ENCODE data around the gene FEM1A.
"Not testable (repeated sequence)": the region's sequence is repeated elsewhere in the genome, so short reads cannot be mapped to it uniquely, and the experiment has no call there.

The FEM1A gene

DNA sequence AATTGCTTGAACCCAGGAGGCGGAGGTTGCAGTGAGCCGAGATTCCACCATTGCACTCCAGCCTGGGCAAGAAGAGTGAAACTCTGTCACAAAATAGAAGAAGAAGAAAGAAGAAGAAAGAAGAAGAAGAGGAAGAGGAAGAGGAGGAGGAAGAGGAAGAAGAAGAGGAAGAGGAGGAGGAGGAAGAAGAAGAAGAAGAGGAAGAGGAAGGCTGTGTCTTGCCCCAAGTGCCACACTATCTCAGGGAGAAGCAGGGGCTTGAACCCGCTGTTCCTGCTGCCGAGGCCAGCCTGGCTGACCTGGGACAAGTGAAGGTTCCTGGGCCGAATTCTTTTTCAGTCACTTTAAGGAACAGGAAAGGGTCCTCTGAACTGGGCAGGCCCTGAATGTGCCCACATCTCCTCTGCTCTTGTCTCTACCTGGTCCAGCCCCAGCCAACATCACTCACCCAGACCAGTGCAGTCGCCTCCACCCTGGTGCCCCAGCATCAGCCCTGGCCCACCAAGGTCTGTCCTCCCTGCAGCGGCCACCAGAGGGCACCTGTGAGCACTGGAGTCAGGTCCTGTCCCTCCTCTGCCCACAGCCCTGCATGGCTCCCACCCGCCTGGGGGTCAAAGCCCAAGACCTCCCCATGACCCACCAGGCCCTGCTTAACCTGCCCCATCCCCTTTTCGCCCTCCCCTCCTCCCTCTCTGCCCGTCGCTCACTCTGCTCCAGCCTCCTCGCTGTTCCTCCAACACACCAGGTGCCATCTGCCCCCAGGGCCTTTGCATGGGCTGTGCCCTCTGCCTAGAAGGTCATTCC, 20.0 kb downstream of the FEM1A start:
- peak; percentile 66 to 97 (median 95) for DNase-seq (ENCODE audit: low read depth in 2 of 3, low spot score in 2 of 3)

- DNase-seq (ENCODE audit: low read depth in 2 of 3, low spot score in 2 of 3): no peak
These were observed 23.3 kb downstream of the FEM1A start for GRCh38 chr19:4814625-4815425.

GRCh38 chr19:4815426-4816201, 24.1 kb downstream of the FEM1A start:
- peak in 2 of 3 experiments; percentile 56 to 58 for DNase-seq (ENCODE audit: low read depth in 2 of 3, low spot score in 2 of 3)

DNA sequence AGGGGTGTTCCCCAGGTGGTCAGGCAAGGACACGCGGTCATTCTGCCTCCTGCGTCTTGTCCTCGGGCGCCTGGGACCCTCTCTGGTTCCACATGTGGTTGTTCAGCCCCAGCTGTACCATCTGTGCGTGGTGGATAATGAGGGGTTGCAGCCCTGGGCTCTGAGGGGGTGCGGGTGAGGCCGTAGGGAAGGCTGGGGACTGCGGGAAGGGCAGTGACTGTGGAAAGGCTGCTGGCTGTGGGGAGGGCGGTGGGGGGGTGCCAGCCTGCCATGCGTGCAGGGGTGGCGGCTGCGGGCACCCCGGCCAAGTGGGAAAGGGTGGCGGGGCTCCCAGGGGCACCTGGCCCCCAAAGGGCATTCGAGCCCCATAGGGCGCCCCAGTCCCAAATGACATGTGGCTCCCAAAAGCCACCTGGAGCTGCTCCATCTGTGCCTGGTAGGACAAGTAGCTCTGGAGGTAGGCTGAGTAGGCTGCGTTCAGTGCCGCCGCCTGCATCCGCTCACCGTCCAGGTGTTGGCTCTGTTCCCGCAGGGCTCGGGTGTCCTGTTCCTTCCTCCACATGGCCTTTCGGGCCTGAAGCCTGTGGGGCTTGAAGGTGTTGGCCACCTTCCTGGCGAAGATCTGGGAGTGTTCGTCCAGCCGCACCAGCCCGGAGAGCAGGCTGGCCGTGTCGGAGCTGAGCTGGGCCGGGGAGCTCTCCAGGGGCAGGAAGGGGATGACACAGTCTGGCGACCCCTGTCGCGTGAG, 24.8 kb downstream of the FEM1A start:
- no peak for DNase-seq (ENCODE audit: low read depth in 2 of 3, low spot score in 2 of 3)

DNA sequence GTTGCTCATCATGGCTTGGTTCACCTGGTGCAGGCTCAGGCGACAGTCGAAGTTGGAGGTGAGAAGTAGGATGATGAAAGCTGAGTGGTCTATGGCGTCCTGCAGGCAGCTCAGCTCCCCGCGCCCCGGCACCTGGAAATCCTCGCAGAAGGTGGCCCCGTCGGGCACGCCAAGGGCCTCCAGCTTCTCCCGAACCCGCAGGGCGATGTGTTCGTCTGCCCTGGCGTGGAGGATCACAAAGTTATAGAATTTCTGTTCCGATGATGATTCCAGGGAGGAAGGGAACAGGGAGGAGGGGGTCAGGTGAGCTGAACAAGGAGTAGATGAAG, 25.4 kb downstream of the FEM1A start:
- no peak for DNase-seq (ENCODE audit: low read depth in 2 of 3, low spot score in 2 of 3)

GRCh38 chr19:4817467-4818277, 26.1 kb downstream of the FEM1A start:
- no peak for DNase-seq (ENCODE audit: low read depth in 2 of 3, low spot score in 2 of 3)

DNA sequence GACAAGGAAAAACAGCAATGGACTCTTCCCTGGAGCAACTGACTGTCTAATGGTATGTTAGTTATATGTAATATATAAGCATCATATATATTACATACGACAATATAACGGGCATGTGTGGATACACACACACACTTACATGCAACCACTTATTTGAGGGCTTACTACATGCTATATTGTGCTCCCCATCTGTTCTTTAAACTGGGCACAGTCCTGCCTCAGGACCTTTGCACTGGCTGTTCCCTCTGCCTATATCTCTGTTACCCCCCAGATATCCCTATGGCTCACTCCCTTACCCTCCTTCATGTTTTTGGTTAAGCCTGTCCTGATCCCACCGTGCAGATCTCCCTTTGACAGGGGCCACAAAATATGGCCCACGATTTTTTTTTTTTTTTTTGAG, 29.7 kb downstream of the FEM1A start:
- no peak for DNase-seq (ENCODE audit: low read depth in 2 of 3, low spot score in 2 of 3)

DNA sequence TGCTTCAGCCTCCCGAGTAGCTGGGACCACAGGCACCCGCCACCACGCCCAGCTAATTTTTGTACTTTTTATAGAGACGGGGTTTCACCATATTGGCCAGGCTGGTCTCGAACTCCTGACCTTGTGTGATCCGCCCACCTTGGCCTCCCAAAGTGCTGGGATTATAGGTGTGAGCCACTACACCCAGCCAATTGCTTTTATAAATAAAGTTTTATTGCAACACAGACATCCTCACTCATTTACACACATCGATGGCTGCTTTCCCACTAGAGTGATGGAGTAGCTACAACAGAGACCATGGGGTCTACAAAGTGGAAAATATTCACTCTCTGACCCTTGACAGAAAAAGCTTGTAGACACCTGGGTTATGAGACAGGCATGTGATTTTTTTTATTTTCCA, 30.8 kb downstream of the FEM1A start:
- DNase-seq (ENCODE audit: low read depth in 2 of 3, low spot score in 2 of 3): not testable (repeated sequence)

GRCh38 chr19:4823577-4823976, 32.0 kb downstream of the FEM1A start:
- DNase-seq (ENCODE audit: low read depth in 2 of 3, low spot score in 2 of 3): no peak

- no peak for DNase-seq (ENCODE audit: low read depth in 2 of 3, low spot score in 2 of 3)
These were observed 37.6 kb downstream of the FEM1A start for GRCh38 chr19:4829001-4829712.

GRCh38 chr19:4830332-4830731, 38.8 kb downstream of the FEM1A start:
- DNase-seq (ENCODE audit: low read depth in 2 of 3, low spot score in 2 of 3): no peak

DNA sequence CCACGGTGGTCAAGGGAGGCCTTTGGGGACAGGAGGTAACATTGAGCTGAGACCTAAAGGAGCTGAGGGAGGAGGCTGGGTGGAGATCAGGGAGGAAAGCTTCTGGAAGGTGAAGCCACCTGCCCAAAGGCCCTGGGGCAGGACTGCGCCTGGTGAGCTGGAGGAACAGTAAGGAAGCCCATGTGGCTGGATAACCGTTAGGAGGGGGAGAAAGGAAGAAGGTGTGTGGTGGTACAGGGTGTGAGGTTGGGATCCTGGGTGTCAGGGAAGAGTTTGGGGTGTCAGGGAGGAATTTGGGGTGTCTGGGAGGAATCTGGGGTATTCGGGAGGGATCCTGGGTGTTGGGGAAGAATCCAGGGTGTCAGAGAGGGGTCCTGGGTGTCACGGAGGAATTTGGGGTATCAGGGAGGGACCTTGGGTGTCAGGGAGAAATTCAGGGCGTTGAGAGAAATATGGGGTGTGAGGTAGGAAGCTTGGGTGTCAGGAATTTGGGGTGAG, 39.3 kb downstream of the FEM1A start:
- no peak for DNase-seq (ENCODE audit: low read depth in 2 of 3, low spot score in 2 of 3)

GRCh38 chr19:4831304-4831978, 39.9 kb downstream of the FEM1A start, which contains the start of gene TICAM1:
TSS of gene TICAM1 (minus strand) at chr19:4831712. CDS start at chr19:4818377, 13,335 bp downstream.
- peak; percentile 44 to 59 (median 47) for DNase-seq (ENCODE audit: low read depth in 2 of 3, low spot score in 2 of 3)

DNA sequence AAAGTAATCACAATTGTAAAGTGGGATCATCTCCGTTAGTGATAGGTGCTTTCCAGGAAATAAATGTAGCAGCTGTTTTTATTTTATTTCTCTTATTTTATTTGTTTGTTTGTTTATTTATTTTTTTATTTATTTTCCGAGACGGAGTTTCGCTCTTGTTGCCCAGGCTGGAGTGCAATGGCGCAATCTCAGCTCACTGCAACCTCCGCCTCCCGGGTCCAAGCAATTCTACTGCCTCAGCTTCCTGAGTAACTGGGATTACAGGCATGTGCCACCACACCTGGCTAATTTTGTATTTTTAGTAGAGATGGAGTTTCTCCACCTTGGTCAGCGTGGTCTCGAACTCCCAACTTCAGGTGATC, 40.4 kb downstream of the FEM1A start:
- DNase-seq (ENCODE audit: low read depth in 2 of 3, low spot score in 2 of 3): not testable (repeated sequence)

DNA sequence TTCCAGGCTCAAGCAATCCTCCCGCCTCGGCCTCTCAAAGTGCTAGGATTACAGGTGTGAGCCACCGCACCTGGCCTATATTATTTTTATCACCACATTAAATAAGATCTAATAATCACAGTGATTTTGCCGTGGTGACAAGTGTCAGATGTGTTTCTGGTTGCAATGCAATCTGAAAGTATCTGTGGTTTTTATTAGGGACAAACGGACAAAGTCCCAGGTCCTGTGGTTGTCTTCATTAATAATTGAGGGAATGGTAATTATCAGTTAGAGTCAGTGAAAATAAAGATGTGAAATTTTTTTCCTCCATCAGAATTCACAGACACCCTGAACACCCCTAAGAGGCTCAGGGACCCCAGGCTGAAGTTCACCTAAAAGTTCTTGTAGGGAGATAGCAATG, 41.2 kb downstream of the FEM1A start:
- no peak for DNase-seq (ENCODE audit: low read depth in 2 of 3, low spot score in 2 of 3)

DNA sequence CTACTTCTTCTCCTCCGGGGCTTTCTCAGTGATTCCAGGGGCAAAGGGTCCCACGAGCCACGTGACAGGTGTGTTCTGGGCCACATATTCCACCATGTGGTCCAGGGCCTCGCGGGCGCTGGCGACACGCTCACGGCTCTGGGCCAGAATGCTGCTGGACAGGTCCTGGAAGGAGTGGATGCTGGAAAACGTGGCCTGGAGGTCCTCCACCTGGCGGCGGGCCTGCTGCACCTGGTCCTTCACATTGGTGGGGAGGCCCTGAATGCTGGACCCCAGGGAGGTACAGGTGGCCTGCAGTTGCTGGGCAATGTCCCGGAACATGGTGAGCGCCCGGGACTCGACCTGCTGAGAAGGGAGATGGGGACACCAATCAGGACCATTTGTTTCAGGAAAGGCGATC, 47.7 kb downstream of the FEM1A start:
- DNase-seq (ENCODE audit: low read depth in 2 of 3, low spot score in 2 of 3): no peak

DNA sequence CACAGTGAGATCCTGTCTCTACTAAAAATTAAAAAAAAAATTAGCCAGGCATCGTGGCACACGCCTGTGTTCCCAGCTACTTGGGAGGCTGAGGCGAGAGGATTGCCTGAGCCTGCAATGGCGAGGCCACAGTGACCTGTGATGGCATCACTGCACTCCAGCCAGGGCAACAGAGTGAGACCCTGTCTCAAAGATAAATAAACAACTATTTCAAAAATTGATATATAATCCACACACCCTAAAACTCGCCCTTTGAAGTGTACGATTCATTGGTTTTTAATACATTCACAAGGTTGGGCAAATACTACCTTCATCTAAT, 52.1 kb downstream of the FEM1A start:
- DNase-seq (ENCODE audit: low read depth in 2 of 3, low spot score in 2 of 3): no peak

DNA sequence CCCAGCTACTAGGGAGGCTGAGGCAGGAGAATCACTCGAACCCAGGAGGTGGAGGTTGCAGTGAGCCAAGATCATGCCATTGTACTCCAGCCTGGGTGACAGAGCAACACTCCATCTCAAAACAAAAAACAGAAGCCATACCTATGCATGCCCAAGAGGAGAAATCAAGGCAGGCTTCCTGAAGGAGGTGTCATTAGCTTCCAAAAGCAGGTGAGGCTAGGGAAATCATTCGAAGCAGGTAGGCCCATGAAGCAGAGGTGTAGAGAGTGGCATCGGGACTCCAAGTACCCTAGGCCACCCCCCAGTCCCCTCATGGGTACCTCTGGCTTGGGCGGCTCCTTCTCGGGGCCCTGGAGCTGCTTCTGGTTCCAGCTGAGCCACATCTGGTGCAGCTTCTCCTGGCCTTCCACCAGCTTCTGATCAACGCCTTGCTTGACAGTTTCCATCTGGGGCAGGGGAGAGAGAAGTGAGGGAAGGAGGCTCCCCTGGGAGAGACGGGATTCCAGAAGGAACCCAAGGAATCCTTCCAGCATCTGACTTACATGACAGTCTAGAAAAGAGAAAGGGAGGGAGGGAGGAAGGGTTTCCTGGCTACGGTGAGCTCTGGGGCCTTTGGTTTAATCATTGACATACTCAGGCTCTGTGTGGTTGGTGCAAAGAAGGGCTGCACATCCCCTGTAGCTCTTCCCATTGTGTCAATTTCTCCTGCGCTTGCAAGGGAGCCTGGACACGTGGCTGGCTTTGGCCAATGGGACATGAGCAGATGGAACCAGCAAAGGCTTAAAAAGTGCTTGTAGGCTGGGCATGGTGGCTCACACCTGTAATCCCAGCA, 53.0 kb downstream of the FEM1A start:
- DNase-seq (ENCODE audit: low read depth in 2 of 3, low spot score in 2 of 3): no peak
